ENCODE measurements around the gene KPNB1. TPM values are rescaled to one million over a fixed set of nuclear protein-coding genes. Genes with fewer than 3 reads are reported as not detected.

Gene KPNB1
- polyA plus RNA-seq, 2 donors = 40.8 to 75.5 TPM

GRCh38 chr17:47650525-47651522 lies 1.1 kb downstream of the KPNB1 start:
- Histone ChIP-seq H3K4me1 (ENCODE audit: control insufficient read depth in 2 of 2, insufficient read depth in 2 of 2, low read length in 1 of 2) (no peaks in the 10 kb centered on the region), H3K27ac (ENCODE audit: low read depth in 2 of 2, low read length in 1 of 2) (peak overlapping the region; percentile 94 to 96)
- 2 to 4% methylated on average over 15 to 38 of the region's 39 CpGs for WGBS, 2 donors

GRCh38 chr17:47651704-47652103 lies 2.0 kb downstream of the KPNB1 start:
- Histone ChIP-seq H3K9me3 (ENCODE audit: control insufficient read depth in 2 of 2, insufficient read depth in 1 of 2, low read depth in 1 of 2, low read length in 1 of 2) (no peaks in the 10 kb centered on the region), H3K27ac (ENCODE audit: low read depth in 2 of 2, low read length in 1 of 2) (no peak overlapping the region), H3K4me1 (ENCODE audit: control insufficient read depth in 2 of 2, insufficient read depth in 2 of 2, low read length in 1 of 2) (no peaks in the 10 kb centered on the region), H3K27me3 (ENCODE audit: control insufficient read depth in 1 of 2, insufficient read depth in 2 of 2, low read length in 2 of 2) (no peaks in the 10 kb centered on the region), H3K36me3 (ENCODE audit: control insufficient read depth in 2 of 2, insufficient read depth in 2 of 2, low read length in 1 of 2) (peaks cover 2 to 17% of the 10 kb centered on the region in 2 donors), H3K4me3 (ENCODE audit: low read depth in 1 of 2, low read length in 2 of 2) (no peak overlapping the region)
- 39 to 41% methylated on average over 2 of the region's 2 CpGs for WGBS, 2 donors

More at GRCh38 chr17:47650525-47651522, 1.1 kb downstream of the KPNB1 start:
- H3K9me3 ChIP-seq (ENCODE audit: control insufficient read depth in 2 of 2, insufficient read depth in 1 of 2, low read depth in 1 of 2, low read length in 1 of 2) = no peaks in the 10 kb centered on the region
- H3K4me3 ChIP-seq (ENCODE audit: low read depth in 1 of 2, low read length in 2 of 2) = peak overlapping the region; percentile 76 to 82
- peaks cover 2 to 10% of the 10 kb centered on the region in 2 donors for H3K36me3 ChIP-seq (ENCODE audit: control insufficient read depth in 2 of 2, insufficient read depth in 2 of 2, low read length in 1 of 2)
- H3K27me3 ChIP-seq (ENCODE audit: control insufficient read depth in 1 of 2, insufficient read depth in 2 of 2, low read length in 2 of 2) = no peaks in the 10 kb centered on the region

- no peaks in the 10 kb centered on the region for H3K27me3 ChIP-seq (ENCODE audit: control insufficient read depth in 1 of 2, insufficient read depth in 2 of 2, low read length in 2 of 2)
- H3K9me3 ChIP-seq (ENCODE audit: control insufficient read depth in 2 of 2, insufficient read depth in 1 of 2, low read depth in 1 of 2, low read length in 1 of 2) = no peaks in the 10 kb centered on the region
- H3K4me1 ChIP-seq (ENCODE audit: control insufficient read depth in 2 of 2, insufficient read depth in 2 of 2, low read length in 1 of 2) = no peaks in the 10 kb centered on the region
- no peak overlapping the region for H3K27ac ChIP-seq (ENCODE audit: low read depth in 2 of 2, low read length in 1 of 2)
- H3K4me3 ChIP-seq (ENCODE audit: low read depth in 1 of 2, low read length in 2 of 2) = no peak overlapping the region
- H3K36me3 ChIP-seq (ENCODE audit: control insufficient read depth in 2 of 2, insufficient read depth in 2 of 2, low read length in 1 of 2) = peaks cover 4 to 24% of the 10 kb centered on the region in 2 donors
- 83 to 87% methylated on average over 6 of the region's 6 CpGs for WGBS, 2 donors
Observed at GRCh38 chr17:47652570-47652969, 2.9 kb downstream of the KPNB1 start.

GRCh38 chr17:47653442-47653841 lies 3.7 kb downstream of the KPNB1 start:
- H3K4me1 ChIP-seq (ENCODE audit: control insufficient read depth in 2 of 2, insufficient read depth in 2 of 2, low read length in 1 of 2) = no peaks in the 10 kb centered on the region
- no peaks in the 10 kb centered on the region for H3K27me3 ChIP-seq (ENCODE audit: control insufficient read depth in 1 of 2, insufficient read depth in 2 of 2, low read length in 2 of 2)

GRCh38 chr17:47654991-47655390 lies 5.3 kb downstream of the KPNB1 start:
- no peak overlapping the region for H3K4me3 ChIP-seq (ENCODE audit: low read depth in 1 of 2, low read length in 2 of 2)
- WGBS, 2 donors = 44 to 54% methylated on average over 6 of the region's 6 CpGs
- no peaks in the 10 kb centered on the region for H3K27me3 ChIP-seq (ENCODE audit: control insufficient read depth in 1 of 2, insufficient read depth in 2 of 2, low read length in 2 of 2)
- H3K27ac ChIP-seq (ENCODE audit: low read depth in 2 of 2, low read length in 1 of 2) = no peak overlapping the region
- H3K9me3 ChIP-seq (ENCODE audit: control insufficient read depth in 2 of 2, insufficient read depth in 1 of 2, low read depth in 1 of 2, low read length in 1 of 2) = no peaks in the 10 kb centered on the region
- peaks cover 9 to 34% of the 10 kb centered on the region in 2 donors for H3K36me3 ChIP-seq (ENCODE audit: control insufficient read depth in 2 of 2, insufficient read depth in 2 of 2, low read length in 1 of 2)
- no peaks in the 10 kb centered on the region for H3K4me1 ChIP-seq (ENCODE audit: control insufficient read depth in 2 of 2, insufficient read depth in 2 of 2, low read length in 1 of 2)

More at GRCh38 chr17:47653442-47653841, 3.7 kb downstream of the KPNB1 start:
- Histone ChIP-seq H3K9me3 (ENCODE audit: control insufficient read depth in 2 of 2, insufficient read depth in 1 of 2, low read depth in 1 of 2, low read length in 1 of 2) (no peaks in the 10 kb centered on the region), H3K36me3 (ENCODE audit: control insufficient read depth in 2 of 2, insufficient read depth in 2 of 2, low read length in 1 of 2) (peaks cover 9 to 31% of the 10 kb centered on the region in 2 donors), H3K4me3 (ENCODE audit: low read depth in 1 of 2, low read length in 2 of 2) (no peak overlapping the region), H3K27ac (ENCODE audit: low read depth in 2 of 2, low read length in 1 of 2) (no peak overlapping the region)
- 65 to 67% methylated on average over 2 of the region's 2 CpGs for WGBS, 2 donors

- H3K36me3 ChIP-seq (ENCODE audit: control insufficient read depth in 2 of 2, insufficient read depth in 2 of 2, low read length in 1 of 2) = peaks cover 17 to 35% of the 10 kb centered on the region in 2 donors
- no peak overlapping the region for H3K27ac ChIP-seq (ENCODE audit: low read depth in 2 of 2, low read length in 1 of 2)
- WGBS, 2 donors = 52 to 62% methylated on average over 6 of the region's 6 CpGs
Observed at GRCh38 chr17:47660064-47660492, 10.4 kb downstream of the KPNB1 start.

GRCh38 chr17:47663912-47664623 lies 14.3 kb downstream of the KPNB1 start:
- 40% methylated on average over 6 of the region's 6 CpGs for WGBS, 2 donors
- H3K27ac ChIP-seq (ENCODE audit: low read depth in 2 of 2, low read length in 1 of 2) = peak overlapping the region in 1 of 2 donors; percentile 1

More at GRCh38 chr17:47660064-47660492, 10.4 kb downstream of the KPNB1 start:
- H3K4me1 ChIP-seq (ENCODE audit: control insufficient read depth in 2 of 2, insufficient read depth in 2 of 2, low read length in 1 of 2) = no peaks in the 10 kb centered on the region
- H3K27me3 ChIP-seq (ENCODE audit: control insufficient read depth in 1 of 2, insufficient read depth in 2 of 2, low read length in 2 of 2) = no peaks in the 10 kb centered on the region
- no peaks in the 10 kb centered on the region for H3K9me3 ChIP-seq (ENCODE audit: control insufficient read depth in 2 of 2, insufficient read depth in 1 of 2, low read depth in 1 of 2, low read length in 1 of 2)
- no peak overlapping the region for H3K4me3 ChIP-seq (ENCODE audit: low read depth in 1 of 2, low read length in 2 of 2)

GRCh38 chr17:47664624-47664941 lies 14.9 kb downstream of the KPNB1 start:
- no peak overlapping the region for H3K27ac ChIP-seq (ENCODE audit: low read depth in 2 of 2, low read length in 1 of 2)
- no peaks in the 10 kb centered on the region for H3K4me1 ChIP-seq (ENCODE audit: control insufficient read depth in 2 of 2, insufficient read depth in 2 of 2, low read length in 1 of 2)
- no peaks in the 10 kb centered on the region for H3K27me3 ChIP-seq (ENCODE audit: control insufficient read depth in 1 of 2, insufficient read depth in 2 of 2, low read length in 2 of 2)
- no peak overlapping the region for H3K4me3 ChIP-seq (ENCODE audit: low read depth in 1 of 2, low read length in 2 of 2)
- H3K36me3 ChIP-seq (ENCODE audit: control insufficient read depth in 2 of 2, insufficient read depth in 2 of 2, low read length in 1 of 2) = peaks cover 13 to 18% of the 10 kb centered on the region in 2 donors
- H3K9me3 ChIP-seq (ENCODE audit: control insufficient read depth in 2 of 2, insufficient read depth in 1 of 2, low read depth in 1 of 2, low read length in 1 of 2) = no peaks in the 10 kb centered on the region

More at GRCh38 chr17:47663912-47664623, 14.3 kb downstream of the KPNB1 start:
- no peaks in the 10 kb centered on the region for H3K27me3 ChIP-seq (ENCODE audit: control insufficient read depth in 1 of 2, insufficient read depth in 2 of 2, low read length in 2 of 2)
- peaks cover 11 to 16% of the 10 kb centered on the region in 2 donors for H3K36me3 ChIP-seq (ENCODE audit: control insufficient read depth in 2 of 2, insufficient read depth in 2 of 2, low read length in 1 of 2)
- no peaks in the 10 kb centered on the region for H3K9me3 ChIP-seq (ENCODE audit: control insufficient read depth in 2 of 2, insufficient read depth in 1 of 2, low read depth in 1 of 2, low read length in 1 of 2)
- H3K4me1 ChIP-seq (ENCODE audit: control insufficient read depth in 2 of 2, insufficient read depth in 2 of 2, low read length in 1 of 2) = no peaks in the 10 kb centered on the region
- H3K4me3 ChIP-seq (ENCODE audit: low read depth in 1 of 2, low read length in 2 of 2) = no peak overlapping the region

GRCh38 chr17:47665655-47666054 lies 15.9 kb downstream of the KPNB1 start:
- Histone ChIP-seq H3K27me3 (ENCODE audit: control insufficient read depth in 1 of 2, insufficient read depth in 2 of 2, low read length in 2 of 2) (no peaks in the 10 kb centered on the region), H3K36me3 (ENCODE audit: control insufficient read depth in 2 of 2, insufficient read depth in 2 of 2, low read length in 1 of 2) (peaks cover 16 to 23% of the 10 kb centered on the region in 2 donors), H3K4me1 (ENCODE audit: control insufficient read depth in 2 of 2, insufficient read depth in 2 of 2, low read length in 1 of 2) (no peaks in the 10 kb centered on the region), H3K4me3 (ENCODE audit: low read depth in 1 of 2, low read length in 2 of 2) (no peak overlapping the region), H3K27ac (ENCODE audit: low read depth in 2 of 2, low read length in 1 of 2) (no peak overlapping the region), H3K9me3 (ENCODE audit: control insufficient read depth in 2 of 2, insufficient read depth in 1 of 2, low read depth in 1 of 2, low read length in 1 of 2) (no peaks in the 10 kb centered on the region)
- WGBS, 2 donors = 75% methylated on average over 3 of the region's 3 CpGs
